Mesodermal cell (in vitro differentiated cells): Measurements from ENCODE around the gene GABBR1.

Experiments
- H3K27ac ChIP-seq: 2 replicates; pipeline ENCODE4 v1.7.0; 2013; ENCODE audit warnings: mild to moderate bottlenecking, low read depth, low read length, moderate library complexity; ENCODE audit not compliant: severe bottlenecking
- H3K36me3 ChIP-seq: 2 replicates; pipeline ENCODE4 v1.7.1; 2013; ENCODE audit warnings: mild to moderate bottlenecking, low read length, moderate library complexity; ENCODE audit not compliant: control insufficient read depth, insufficient read depth
- H3K4me1 ChIP-seq: one replicate; pipeline ENCODE4 v1.7.1; 2013; ENCODE audit warnings: mild to moderate bottlenecking, low read length; ENCODE audit not compliant: insufficient read depth, control insufficient read depth, poor library complexity, severe bottlenecking
- H3K4me3 ChIP-seq: 2 replicates; pipeline ENCODE4 v1.7.0; 2013; ENCODE audit warnings: low read length, control low read depth, mild to moderate bottlenecking; ENCODE audit not compliant: insufficient read depth, poor library complexity, severe bottlenecking; ENCODE audit errors: extremely low read depth
- H3K9me3 ChIP-seq: 2 replicates; pipeline ENCODE4 v1.7.1; 2013; ENCODE audit warnings: mild to moderate bottlenecking, low read length, moderate library complexity; ENCODE audit not compliant: control insufficient read depth
- WGBS, 2 experiments: methylation state at CpG; one replicate each; pipeline ENCODE4 v1.1.5; 2013; ENCODE audit warnings: missing lambda C conversion rate in 2 of 2; ENCODE audit not compliant: insufficient coverage in 2 of 2; 5-methylcytosine and 5-hydroxymethylcytosine counted together

GABBR1 gene

DNA sequence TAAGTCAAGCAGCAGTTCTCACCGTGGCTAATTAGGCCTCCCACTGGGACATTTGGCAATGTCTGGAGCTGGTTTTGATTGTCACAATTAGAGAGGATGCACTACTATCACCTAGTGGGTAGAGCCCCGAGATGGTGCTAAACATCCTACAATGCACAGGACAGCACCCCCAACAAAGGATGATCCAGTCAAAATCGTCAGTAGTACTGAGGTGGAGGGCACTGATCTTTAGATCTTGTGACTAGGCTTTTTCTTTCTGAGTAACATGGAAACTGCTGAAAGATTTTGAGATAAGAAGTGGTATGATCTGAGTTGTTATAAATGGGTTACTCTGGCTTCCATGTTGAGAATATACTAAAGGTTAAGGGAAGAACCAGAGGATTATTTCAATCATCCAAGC, 85.4 kb downstream of the GABBR1 start:
- WGBS, 2 experiments, result 50 to 81% methylated on average over 1 to 2 of the region's 3 CpGs
- no peaks in the 10 kb centered on the region for H3K9me3 ChIP-seq
- no peak overlapping the region for H3K4me3 ChIP-seq
- no peak overlapping the region for H3K27ac ChIP-seq
- H3K4me1 ChIP-seq, result no peaks in the 10 kb centered on the region
- H3K36me3 ChIP-seq, result no peaks in the 10 kb centered on the region

DNA sequence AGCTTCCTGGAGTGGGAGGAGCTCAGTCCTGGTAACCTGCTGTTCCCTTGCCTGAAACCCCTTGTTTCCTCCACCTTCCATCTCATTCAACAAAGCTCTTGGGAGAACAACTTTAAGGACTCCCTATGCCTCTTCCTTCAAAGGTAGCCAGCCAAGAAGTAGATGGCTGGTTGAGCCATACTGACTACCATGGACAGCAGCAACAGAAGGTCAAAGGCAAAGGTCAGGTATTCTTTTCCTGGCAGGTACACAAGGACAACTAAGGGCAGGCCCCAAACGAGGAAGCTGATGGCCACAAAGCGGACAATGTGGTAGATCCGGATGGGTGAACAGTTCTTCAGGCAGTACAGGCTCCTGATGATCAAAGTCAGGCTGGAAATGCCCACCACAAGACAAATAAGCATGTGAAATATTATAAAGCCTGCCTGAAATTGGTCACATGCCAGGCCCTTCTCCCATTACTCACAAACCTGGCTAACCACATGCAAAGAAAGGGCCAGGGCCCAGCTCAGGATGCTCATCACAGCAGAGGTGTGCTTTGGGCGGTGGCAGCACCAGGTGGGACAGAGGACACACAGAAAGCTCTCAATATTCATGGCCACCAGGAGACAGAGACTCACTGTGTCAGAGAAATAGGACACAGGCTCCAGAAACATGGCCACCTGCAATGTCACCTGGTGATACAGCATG, 95.1 kb downstream of the GABBR1 start:
- Histone ChIP-seq H3K9me3 (no peaks in the 10 kb centered on the region), H3K36me3 (no peaks in the 10 kb centered on the region), H3K4me3 (no peak overlapping the region), H3K4me1 (no peaks in the 10 kb centered on the region), H3K27ac (no peak overlapping the region)
- 79 to 80% methylated on average over 4 of the region's 4 CpGs for WGBS, 2 experiments

DNA sequence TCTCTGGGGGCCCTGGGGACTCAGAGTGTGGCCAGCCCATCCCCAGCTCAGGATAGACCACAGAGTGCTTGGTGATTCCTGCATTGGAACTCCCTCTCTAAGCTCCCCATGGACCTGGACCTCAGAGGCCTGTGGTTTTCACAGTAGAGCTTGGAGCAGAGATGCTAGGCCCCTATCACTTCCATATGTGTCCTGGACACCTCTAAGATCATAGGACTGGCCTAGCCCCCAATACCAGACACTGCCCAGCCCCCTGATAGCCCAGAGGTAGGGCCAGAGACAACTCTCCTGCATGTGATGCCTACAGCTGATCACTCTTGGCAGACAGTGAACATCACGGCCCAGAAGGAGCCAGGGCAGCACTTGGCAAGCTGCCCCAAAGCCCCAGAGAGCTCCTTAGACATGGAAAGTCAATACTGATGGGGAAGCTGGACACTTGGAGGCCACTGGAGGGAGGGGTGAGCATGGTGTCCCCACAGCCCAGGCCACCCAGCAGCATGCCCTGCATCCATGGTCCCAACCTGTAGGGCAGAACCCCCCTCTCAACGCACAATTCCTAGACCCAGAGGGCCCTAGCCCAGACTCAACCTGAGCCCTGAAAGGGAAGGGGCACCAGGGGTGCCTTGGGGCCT, 100.5 kb downstream of the GABBR1 start:
- no peaks in the 10 kb centered on the region for H3K9me3 ChIP-seq
- H3K4me3 ChIP-seq, result no peak overlapping the region
- WGBS, 2 experiments, result 64 to 100% methylated on average over 1 to 2 of the region's 2 CpGs
- no peaks in the 10 kb centered on the region for H3K36me3 ChIP-seq
- H3K4me1 ChIP-seq, result no peaks in the 10 kb centered on the region
- no peak overlapping the region for H3K27ac ChIP-seq

DNA sequence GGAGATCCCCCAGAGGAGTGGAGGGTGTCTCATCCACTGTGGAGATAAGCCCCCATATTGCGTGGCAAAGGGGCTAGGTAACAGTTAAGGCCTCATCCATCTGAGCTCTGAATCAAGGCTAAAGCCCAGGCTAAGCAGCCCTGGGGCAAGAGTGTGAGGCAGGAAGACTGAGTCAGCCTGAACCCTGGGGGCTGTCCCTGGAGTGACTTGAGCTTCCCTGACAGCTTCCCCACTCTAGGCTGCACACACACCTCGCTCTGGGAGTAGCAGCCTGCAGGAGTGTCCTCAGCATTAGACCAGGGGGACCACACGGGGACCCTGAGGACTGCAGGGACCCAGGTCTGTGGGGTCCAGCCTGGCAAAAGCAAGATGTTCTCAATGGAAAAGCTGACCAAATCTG, 101.3 kb downstream of the GABBR1 start:
- Histone ChIP-seq H3K4me1 (no peaks in the 10 kb centered on the region), H3K9me3 (no peaks in the 10 kb centered on the region), H3K36me3 (no peaks in the 10 kb centered on the region), H3K27ac (no peak overlapping the region), H3K4me3 (no peak overlapping the region)
- WGBS, 2 experiments, result 59 to 68% methylated on average over 3 of the region's 3 CpGs

DNA sequence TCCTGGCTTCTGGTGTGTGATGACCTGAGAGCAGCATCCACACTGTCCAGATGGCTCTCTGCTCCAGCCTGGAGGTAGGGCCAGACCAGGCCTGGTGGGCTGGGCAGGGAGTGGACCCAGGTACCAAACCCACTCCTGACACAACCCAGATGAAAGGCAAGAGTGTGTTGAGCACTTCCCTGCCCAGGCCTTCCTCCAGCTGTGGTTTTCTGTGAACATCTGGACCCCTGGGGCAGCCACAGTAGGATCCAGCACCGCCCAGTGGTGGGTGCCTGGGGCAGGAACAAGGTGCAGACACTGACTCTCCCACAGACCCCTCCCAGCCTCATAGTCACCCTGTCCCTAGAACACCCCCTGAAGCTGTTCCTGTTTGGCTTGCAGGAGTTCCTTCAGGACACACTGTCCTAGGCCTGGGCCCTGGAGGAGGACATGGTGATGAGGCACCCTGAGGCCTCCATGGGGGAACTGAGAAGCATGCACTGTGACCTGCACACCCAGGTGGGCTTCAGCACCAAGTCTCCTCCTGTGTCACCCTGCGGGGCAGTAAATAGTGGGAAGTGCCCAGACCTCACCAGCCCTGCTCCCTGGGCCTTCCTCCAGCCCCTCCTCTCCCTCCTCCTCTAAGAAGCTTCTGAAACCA, 102.2 kb downstream of the GABBR1 start:
- no peaks in the 10 kb centered on the region for H3K9me3 ChIP-seq

DNA sequence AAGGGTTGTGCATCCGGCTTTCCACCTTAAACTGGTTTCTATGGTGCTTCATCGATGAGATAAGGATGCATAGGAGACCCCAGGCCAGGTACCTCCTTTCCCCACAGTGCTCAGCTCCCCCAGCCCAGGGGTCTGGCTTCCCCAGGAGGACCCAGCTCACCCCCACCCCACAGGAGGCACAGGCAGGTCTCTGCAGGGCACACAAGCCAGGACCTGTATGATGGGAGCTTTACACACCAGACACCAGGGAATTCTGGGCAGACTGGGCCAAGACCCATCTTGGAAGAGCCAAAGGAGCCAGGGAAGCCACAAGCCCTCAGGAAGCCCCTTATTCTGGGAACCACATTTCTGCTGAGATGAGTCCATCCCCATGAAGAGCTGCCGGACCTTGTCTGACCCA, 103.0 kb downstream of the GABBR1 start:
- H3K36me3 ChIP-seq, result no peaks in the 10 kb centered on the region
- no peak overlapping the region for H3K27ac ChIP-seq
- 94% methylated on average over 2 to 3 of the region's 3 CpGs for WGBS, 2 experiments
- no peak overlapping the region for H3K4me3 ChIP-seq
- H3K9me3 ChIP-seq, result no peaks in the 10 kb centered on the region
- H3K4me1 ChIP-seq, result no peaks in the 10 kb centered on the region

More for the DNA sequence above, 102.2 kb downstream of the GABBR1 start:
- no peak overlapping the region for H3K27ac ChIP-seq
- H3K4me1 ChIP-seq, result no peaks in the 10 kb centered on the region
- H3K4me3 ChIP-seq, result no peak overlapping the region
- WGBS, 2 experiments, result 71% methylated on average over 2 of the region's 2 CpGs; no CpG with 5 or more reads in 1 of the 2 experiments
- H3K36me3 ChIP-seq, result no peaks in the 10 kb centered on the region

DNA sequence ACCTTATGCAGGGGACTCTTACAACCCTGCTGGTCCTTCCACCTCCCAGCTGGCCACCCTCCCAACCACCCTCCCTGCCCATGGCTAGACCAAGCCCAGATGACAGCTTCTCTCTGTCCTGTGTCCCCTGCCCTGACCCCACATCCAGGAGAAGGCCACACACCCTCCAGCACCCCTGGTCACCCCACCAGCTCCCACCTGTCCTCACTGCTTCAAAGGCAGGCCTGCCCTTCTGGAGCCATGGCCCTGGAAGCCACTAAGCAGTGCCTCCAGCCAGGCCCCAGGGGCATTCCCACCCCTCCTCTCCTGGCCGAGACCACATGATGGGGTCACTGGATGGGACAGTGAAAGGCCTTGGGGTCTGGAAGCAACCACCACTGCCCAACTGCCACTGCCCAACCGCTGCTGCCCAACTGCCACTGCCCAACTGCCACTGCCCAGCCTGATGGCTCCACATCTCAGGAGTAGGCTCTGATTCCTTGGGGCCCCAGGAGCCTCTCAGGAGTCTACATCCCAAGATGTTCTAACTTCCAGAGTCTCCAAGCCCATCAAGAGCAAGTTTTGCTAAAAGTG, 103.9 kb downstream of the GABBR1 start:
- no peak overlapping the region for H3K4me3 ChIP-seq
- H3K27ac ChIP-seq, result no peak overlapping the region
- H3K9me3 ChIP-seq, result no peaks in the 10 kb centered on the region
- WGBS, 2 experiments, result 86 to 100% methylated on average over 1 of the region's 2 CpGs
- no peaks in the 10 kb centered on the region for H3K4me1 ChIP-seq
- no peaks in the 10 kb centered on the region for H3K36me3 ChIP-seq

DNA sequence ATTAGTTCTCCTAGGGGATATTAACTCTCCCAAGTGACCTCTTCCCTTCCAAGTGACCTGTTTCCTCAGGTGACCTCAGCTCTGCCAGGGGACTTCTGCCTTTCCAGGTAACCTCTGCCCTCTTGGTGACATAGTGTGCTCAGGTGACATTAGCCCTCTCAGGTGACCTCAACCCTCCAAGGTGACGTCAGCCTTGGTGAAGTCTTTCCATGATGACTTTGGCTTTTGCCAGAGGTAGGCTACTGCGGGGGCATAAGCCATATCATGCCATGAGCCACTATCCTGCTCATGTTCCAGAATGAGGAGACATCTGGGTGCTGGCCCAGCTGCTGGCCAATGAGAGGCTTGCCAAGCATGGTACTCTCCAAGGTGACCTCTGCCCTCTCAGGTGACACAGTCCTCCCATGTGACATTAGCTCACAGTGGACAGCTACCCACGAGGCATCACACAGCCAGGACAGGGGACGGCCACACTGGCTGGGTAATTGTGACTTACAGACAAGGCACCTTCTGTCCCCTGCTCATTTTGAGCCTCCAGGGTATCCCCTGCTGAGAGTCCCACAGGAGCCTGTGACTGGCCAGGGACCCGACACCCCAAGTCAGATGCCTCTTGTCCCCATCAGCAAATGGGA, 104.6 kb downstream of the GABBR1 start:
- peaks cover 2% of the 10 kb centered on the region for H3K9me3 ChIP-seq
- 72 to 79% methylated on average over 5 of the region's 5 CpGs for WGBS, 2 experiments
- no peak overlapping the region for H3K4me3 ChIP-seq

DNA sequence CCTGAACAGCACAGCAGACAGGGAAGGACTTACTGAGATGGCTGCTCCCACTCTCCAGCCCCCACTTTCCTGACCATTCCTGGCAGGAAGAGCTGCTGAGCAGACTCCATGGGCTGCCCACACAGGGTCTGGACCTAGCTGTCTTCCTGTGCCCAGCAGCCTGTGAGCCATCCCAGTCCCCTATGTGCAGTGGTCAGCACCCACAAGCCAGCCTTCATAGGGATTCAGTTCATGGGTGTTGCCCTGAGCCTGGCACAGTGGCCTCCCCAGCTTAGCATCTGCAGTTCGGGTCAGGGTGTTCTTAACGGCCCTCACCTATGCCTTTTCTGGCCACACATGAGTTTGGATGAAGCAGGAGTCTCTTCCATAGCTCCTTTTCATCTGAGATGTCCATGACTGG, 105.4 kb downstream of the GABBR1 start:
- WGBS, 2 experiments, result 80 to 88% methylated on average over 2 of the region's 2 CpGs
- no peaks in the 10 kb centered on the region for H3K36me3 ChIP-seq
- H3K27ac ChIP-seq, result no peak overlapping the region
- no peaks in the 10 kb centered on the region for H3K4me1 ChIP-seq
- H3K9me3 ChIP-seq, result peaks cover 4% of the 10 kb centered on the region
- H3K4me3 ChIP-seq, result no peak overlapping the region

More for the DNA sequence above, 104.6 kb downstream of the GABBR1 start:
- Histone ChIP-seq H3K27ac (no peak overlapping the region), H3K4me1 (no peaks in the 10 kb centered on the region), H3K36me3 (no peaks in the 10 kb centered on the region)

DNA sequence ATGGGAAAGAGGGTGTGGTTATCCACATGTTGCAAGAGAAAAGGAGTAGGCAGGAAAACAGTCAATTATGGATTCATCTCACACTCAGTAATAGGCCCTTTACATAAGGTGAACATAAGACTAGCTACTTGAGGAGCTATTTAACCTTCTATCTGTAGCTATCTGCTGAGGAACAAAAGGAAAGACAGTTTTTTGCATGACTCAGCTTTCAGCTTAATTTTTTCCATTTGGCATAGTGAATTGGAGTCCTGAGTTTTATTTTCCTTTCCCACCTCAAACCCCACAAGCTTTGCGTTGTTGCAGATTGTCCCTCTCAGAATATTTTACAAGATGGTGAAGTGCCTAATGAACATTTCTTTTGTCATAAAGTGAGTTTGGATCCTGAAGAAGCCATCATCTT, 105.9 kb downstream of the GABBR1 start:
- no peaks in the 10 kb centered on the region for H3K4me1 ChIP-seq
- H3K27ac ChIP-seq, result no peak overlapping the region
- no CpG with 5 or more reads among the region's 1 CpG for WGBS, 2 experiments
- no peaks in the 10 kb centered on the region for H3K36me3 ChIP-seq
- H3K4me3 ChIP-seq, result no peak overlapping the region
- peaks cover 4% of the 10 kb centered on the region for H3K9me3 ChIP-seq
